HG02678 (cell line): ENCODE results near the gene ST3GAL3.

Experiments used
- ATAC-seq: cut with Tn5 transposase; IDR thresholded peaks from one replicate; pipeline ENCODE4 v1.9.1; 2021; ENCODE audit warnings: mild to moderate bottlenecking, moderate library complexity; ENCODE audit not compliant: unreplicated experiment

Gene ST3GAL3

GRCh38 chr1:43935711-43936427, 228.5 kb downstream of the ST3GAL3 start:
- ATAC-seq, result no peak

GRCh38 chr1:43936431-43937151, 229.3 kb downstream of the ST3GAL3 start:
- ATAC-seq, result no peak

GRCh38 chr1:43937179-43937865, 230.0 kb downstream of the ST3GAL3 start:
- ATAC-seq, result no peak

GRCh38 chr1:43938383-43938782, 231.0 kb downstream of the ST3GAL3 start:
- no peak for ATAC-seq

- no peak for ATAC-seq
These were observed 231.7 kb downstream of the ST3GAL3 start for GRCh38 chr1:43938892-43939587.

- ATAC-seq, result no peak
These were observed 235.1 kb downstream of the ST3GAL3 start for GRCh38 chr1:43942411-43942810.

GRCh38 chr1:43944860-43945259, 237.5 kb downstream of the ST3GAL3 start:
- no peak for ATAC-seq

GRCh38 chr1:43945674-43946235, 238.4 kb downstream of the ST3GAL3 start:
- no peak for ATAC-seq

- peak; percentile 94 for ATAC-seq
These were observed 239.1 kb downstream of the ST3GAL3 start, which contains the start of gene IPO13 for GRCh38 chr1:43946236-43947060. Gene IPO13, plus strand, starts transcription at chr1:43946950. Its CDS starts 651 bp downstream, at chr1:43947601.

- ATAC-seq, result no peak
These were observed 239.9 kb downstream of the ST3GAL3 start for GRCh38 chr1:43947061-43947873.

- no peak for ATAC-seq
These were observed 240.6 kb downstream of the ST3GAL3 start for GRCh38 chr1:43947874-43948437.

GRCh38 chr1:43949678-43950077, 242.3 kb downstream of the ST3GAL3 start:
- ATAC-seq, result no peak

GRCh38 chr1:43951021-43951985, 244.0 kb downstream of the ST3GAL3 start:
- no peak for ATAC-seq

GRCh38 chr1:43952731-43953346, 245.5 kb downstream of the ST3GAL3 start:
- ATAC-seq, result no peak

- ATAC-seq, result no peak
These were observed 246.0 kb downstream of the ST3GAL3 start for GRCh38 chr1:43953361-43953760.

- ATAC-seq, result no peak
These were observed 246.7 kb downstream of the ST3GAL3 start for GRCh38 chr1:43954036-43954435.

- no peak for ATAC-seq
These were observed 248.9 kb downstream of the ST3GAL3 start for GRCh38 chr1:43956234-43956633.
